Stimulated activated CD4-positive, alpha-beta T cell treated with anti-CD3 and anti-CD28 coated beads, Interleukin-4, amount 100 ng/mL, for 48 hours (primary cell): ENCODE results near the gene ARPC1B.
A peak's percentile ranks its signal among the peaks of the same experiment; 100 is the strongest.
"Not testable (repeated sequence)": the region's sequence is repeated elsewhere in the genome, so short reads cannot be mapped to it uniquely, and the experiment has no call there.

Experiments
- DNase-seq, 2 donors: peaks; one replicate each; pipeline ENCODE4 v3.0.0-alpha.2; 2020; ENCODE audit warnings: low read depth in 2 of 2

Gene ARPC1B

GRCh38 chr7:99409192-99409572 is 34.7 kb downstream of the ARPC1B start:
- DNase-seq, result no peak

- no peak for DNase-seq
Measured at GRCh38 chr7:99409806-99410205, 35.3 kb downstream of the ARPC1B start.

GRCh38 chr7:99410635-99411034 is 36.1 kb downstream of the ARPC1B start:
- DNase-seq, result no peak

GRCh38 chr7:99415513-99416127 is 41.1 kb downstream of the ARPC1B start:
- DNase-seq, result not testable (repeated sequence)

- DNase-seq, result no peak
Measured at GRCh38 chr7:99418260-99418659, 43.7 kb downstream of the ARPC1B start.

GRCh38 chr7:99419323-99420021 is 44.9 kb downstream of the ARPC1B start:
- DNase-seq, result no peak

- DNase-seq, result no peak
Measured at GRCh38 chr7:99420213-99420612, 45.7 kb downstream of the ARPC1B start.

GRCh38 chr7:99420986-99421385 is 46.5 kb downstream of the ARPC1B start:
- no peak for DNase-seq

- no peak for DNase-seq
Measured at GRCh38 chr7:99422186-99422585, 47.7 kb downstream of the ARPC1B start.

- DNase-seq, result no peak
Measured at GRCh38 chr7:99422625-99423024, 48.1 kb downstream of the ARPC1B start.

GRCh38 chr7:99424932-99425730 is 50.6 kb downstream of the ARPC1B start:
- DNase-seq, result no peak

- DNase-seq, result no peak
Measured at GRCh38 chr7:99428972-99429566, 54.5 kb downstream of the ARPC1B start.

GRCh38 chr7:99429756-99430155 is 55.2 kb downstream of the ARPC1B start:
- no peak for DNase-seq

GRCh38 chr7:99431756-99432540 is 57.4 kb downstream of the ARPC1B start:
- not testable (repeated sequence) for DNase-seq

- DNase-seq, result no peak
Measured at GRCh38 chr7:99433158-99433557, 58.6 kb downstream of the ARPC1B start.

- no peak for DNase-seq
Measured at GRCh38 chr7:99437946-99438572, 63.5 kb downstream of the ARPC1B start.

GRCh38 chr7:99438573-99439480 is 64.3 kb downstream of the ARPC1B start, which contains the start of the genes CPSF4 and PTCD1:
Gene CPSF4 (plus strand): TSS chr7:99438943. CDS start chr7:99439083, 140 bp downstream.
Gene PTCD1 (minus strand): TSS chr7:99438798. CDS start chr7:99435242, 3,556 bp downstream.
- DNase-seq, result peak; percentile 88 to 92

- DNase-seq, result no peak
Measured at GRCh38 chr7:99440195-99440594, 65.7 kb downstream of the ARPC1B start.
